HEK293T (cell line): ENCODE measurements around the gene CREBZF.

ENCODE experiments used
- ARNT ChIP-seq: fragments of 450-650 bp; IDR thresholded peaks from 2 replicates; pipeline ENCODE4 v1.6.1; 2017; ENCODE audit warnings: mild to moderate bottlenecking
- BHLHE40 ChIP-seq: fragments of 450-650 bp; IDR thresholded peaks from 2 replicates; pipeline ENCODE4 v1.6.1; 2016; ENCODE audit warnings: mild to moderate bottlenecking, moderate library complexity, borderline replicate concordance
- FOXA1 ChIP-seq: fragments of 450-650 bp; IDR thresholded peaks from 2 replicates; pipeline ENCODE4 v1.6.1; 2016; ENCODE audit warnings: mild to moderate bottlenecking
- HDGF ChIP-seq: fragments of 450-650 bp; IDR thresholded peaks from 2 replicates; pipeline ENCODE4 v1.6.1; 2017; ENCODE audit warnings: antibody characterized with exemption, borderline replicate concordance
- L3MBTL2 ChIP-seq: fragments of 450-650 bp; conservative IDR thresholded peaks from 2 replicates; pipeline ENCODE4 v1.6.1; 2016; ENCODE audit warnings: mild to moderate bottlenecking
- PKNOX1 ChIP-seq: fragments of 450-650 bp; IDR thresholded peaks from 2 replicates; pipeline ENCODE4 v1.6.1; 2016
- SP1 ChIP-seq: fragments of 450-650 bp; IDR thresholded peaks from 2 replicates; pipeline ENCODE4 v1.6.1; 2017
- SUZ12 ChIP-seq: fragments of 450-650 bp; IDR thresholded peaks from 2 replicates; pipeline ENCODE4 v1.6.1; 2016; ENCODE audit warnings: mild to moderate bottlenecking
- TARDBP ChIP-seq: fragments of 450-650 bp; IDR thresholded peaks from 2 replicates; pipeline ENCODE4 v1.6.1; 2016
- ZNF384 ChIP-seq: fragments of 450-650 bp; IDR thresholded peaks from 2 replicates; pipeline ENCODE4 v1.6.1; 2016

- TF ChIP-seq SP1 (no peak), BHLHE40 (no peak), SUZ12 (no peak), FOXA1 (no peak), HDGF (no peak), ARNT (no peak), ZNF384 (no peak), L3MBTL2 (no peak), PKNOX1 (no peak), TARDBP (no peak)
These were observed 2.8 kb downstream of the CREBZF start for GRCh38 chr11:85661972-85662664.
